Activated naive CD4-positive, alpha-beta T cell treated with Interleukin-2 at 50 U/mL for 16 hours (primary cell): ENCODE measurements around the gene TMEM271.
"Not testable (repeated sequence)": the region's sequence is repeated elsewhere in the genome, so short reads cannot be mapped to it uniquely, and the experiment has no call there.

Source experiments
- DNase-seq: peaks from one replicate; pipeline ENCODE4 v3.0.0-alpha.2; 2020

TMEM271 gene

GRCh38 chr4:609400-610050 lies 33.4 kb upstream of the TMEM271 start:
- no peak for DNase-seq

GRCh38 chr4:608236-608635 lies 32.1 kb upstream of the TMEM271 start:
- DNase-seq, result no peak

DNA sequence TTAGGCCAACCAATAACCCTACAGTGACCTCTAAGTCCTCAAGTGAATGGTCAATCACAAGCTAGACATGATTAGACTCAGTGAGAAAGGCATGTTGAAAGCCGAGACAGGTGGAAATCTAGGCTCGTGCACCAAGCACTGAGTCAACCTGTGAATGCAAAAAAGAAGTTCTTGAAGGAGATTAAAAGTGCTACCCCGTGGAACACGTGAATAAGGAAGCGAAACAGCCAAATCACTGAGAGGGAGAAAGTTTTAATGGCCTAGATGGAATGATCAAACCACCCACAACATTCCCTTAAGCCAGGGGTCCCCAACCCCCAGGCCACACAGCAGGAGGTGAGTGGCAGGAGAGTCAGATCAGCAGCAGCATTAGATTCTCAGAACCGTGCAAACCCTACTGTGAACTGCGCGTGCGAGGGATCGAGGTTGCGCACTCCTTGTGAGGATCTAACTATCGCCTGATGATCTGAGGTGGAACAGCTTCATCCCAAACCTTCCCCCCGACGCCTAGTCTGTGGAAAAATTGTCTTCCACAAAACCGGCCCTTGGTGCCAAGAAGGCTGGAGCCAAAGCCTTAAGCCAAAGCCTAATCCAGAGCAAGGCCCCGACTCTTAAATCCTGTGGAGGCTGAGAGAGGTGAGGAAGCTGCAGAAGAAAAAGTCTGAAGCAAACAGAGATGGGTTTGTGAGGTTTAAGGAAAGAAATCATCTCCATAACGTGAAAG lies 29.8 kb upstream of the TMEM271 start:
- DNase-seq, result no peak

DNA sequence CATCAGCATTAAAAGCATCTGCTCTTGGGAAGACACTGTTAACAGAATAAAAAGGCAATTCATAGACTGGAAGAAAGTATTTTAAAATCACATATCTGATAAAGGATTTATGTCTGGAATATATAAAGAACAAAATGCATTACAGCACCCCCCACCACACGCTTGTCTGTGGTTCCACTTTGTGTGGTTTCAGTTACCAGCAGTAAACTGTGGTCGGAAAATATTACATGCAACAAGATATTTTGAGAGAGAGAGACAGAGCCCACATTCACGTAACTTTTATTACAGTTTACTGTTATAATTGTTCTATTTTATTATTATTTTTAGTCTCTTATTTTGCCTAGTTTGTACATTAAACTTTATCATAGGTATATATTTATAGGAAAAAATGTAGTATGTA lies 28.0 kb upstream of the TMEM271 start:
- DNase-seq, result no peak

GRCh38 chr4:602559-602942 lies 26.5 kb upstream of the TMEM271 start:
- peak; percentile 56 for DNase-seq

DNA sequence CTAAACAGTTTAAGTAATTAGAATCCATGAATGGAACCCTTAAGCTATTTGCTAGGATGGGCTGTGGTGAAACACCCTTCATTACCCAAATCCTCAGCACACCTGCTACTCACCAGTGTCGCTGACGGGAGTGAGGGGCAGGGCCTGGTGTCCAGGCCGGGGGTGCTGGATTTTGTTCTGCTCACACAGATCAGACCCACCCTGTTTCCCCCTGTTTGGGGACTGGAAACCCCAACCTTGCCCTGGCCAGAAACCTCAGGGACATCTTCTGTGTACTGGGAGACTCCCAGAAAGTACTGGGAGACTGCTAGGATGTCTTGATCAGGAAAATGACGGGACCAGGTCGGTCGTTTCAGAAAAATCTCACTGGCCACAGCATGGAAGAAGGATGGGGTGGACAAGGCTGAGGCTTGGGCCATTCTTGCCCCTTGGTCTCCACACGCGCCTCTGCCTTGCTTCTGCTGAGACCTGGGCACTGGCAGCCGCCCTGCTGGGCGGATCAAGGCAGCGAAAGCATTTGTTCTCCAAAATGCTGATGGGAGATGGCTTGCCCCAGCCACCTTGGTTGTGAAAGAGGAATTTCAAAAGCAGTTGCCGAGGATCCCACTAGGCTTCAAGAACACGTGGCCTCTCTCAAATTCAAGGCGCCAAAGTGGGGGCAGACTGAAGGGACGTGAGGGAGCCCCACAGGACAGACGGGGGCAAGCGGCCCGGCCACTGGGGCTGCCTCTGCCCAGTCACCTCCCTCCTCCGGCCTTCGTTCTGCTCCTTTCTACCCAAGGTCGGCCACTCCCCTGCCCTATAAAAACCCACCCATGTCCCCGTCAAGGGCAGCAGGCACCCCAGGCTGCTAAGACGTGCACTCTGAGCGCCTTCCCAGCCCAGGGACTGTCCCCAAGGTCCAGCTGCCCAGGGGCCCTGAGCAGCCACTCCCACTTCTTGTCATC lies 25.8 kb upstream of the TMEM271 start:
- DNase-seq, result no peak

DNA sequence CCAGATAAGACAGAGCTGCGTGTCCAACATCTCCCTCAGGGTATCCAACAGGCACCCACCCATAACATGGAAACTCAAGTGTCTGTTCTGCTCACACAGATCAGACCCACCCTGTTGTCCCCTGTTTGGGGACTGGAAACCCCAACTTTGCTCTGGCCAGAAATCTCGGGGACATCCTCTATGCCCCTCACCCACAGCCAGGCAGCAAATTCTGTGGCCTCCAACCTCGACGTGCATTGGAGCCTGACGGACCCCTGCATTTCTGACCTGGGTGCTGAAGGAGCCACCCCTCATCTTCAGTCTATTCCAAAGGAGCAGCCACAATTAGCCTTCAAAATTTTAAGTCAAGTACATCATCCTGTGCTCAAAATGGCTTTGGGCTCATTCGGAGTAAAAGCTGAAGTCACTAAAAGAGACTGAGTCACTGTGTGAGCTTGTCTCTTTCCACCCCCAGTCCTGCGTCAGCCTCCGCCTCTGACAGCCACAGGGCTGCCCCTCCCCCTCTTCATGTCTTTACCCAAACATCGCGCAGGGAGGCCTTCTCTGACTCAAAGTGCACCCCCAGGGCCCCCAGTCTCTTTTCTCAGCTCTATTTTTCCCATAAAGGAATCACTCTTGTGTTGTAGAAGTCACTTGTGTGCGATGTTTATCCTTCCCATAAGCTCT lies 24.9 kb upstream of the TMEM271 start:
- DNase-seq, result peak; percentile 31

DNA sequence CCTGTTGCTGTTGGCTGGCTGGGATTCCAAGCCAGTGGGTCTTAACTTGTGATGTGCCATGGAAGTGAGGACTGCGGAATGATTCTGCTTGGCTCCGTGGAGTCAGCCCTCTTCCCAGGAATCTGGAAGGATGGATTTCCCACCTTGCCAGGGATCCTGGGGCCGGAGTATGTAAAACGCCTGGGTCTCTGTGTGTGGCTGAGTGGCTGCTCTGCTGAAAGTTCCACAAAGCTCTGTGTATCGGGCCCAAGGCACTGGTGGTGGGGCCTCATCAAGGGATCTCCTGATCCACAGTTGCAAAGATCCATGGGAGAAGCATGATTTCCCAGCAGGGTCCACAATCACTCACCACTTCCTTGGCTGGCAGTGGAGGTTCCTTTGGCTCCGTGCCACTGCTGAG lies 24.1 kb upstream of the TMEM271 start:
- no peak for DNase-seq

DNA sequence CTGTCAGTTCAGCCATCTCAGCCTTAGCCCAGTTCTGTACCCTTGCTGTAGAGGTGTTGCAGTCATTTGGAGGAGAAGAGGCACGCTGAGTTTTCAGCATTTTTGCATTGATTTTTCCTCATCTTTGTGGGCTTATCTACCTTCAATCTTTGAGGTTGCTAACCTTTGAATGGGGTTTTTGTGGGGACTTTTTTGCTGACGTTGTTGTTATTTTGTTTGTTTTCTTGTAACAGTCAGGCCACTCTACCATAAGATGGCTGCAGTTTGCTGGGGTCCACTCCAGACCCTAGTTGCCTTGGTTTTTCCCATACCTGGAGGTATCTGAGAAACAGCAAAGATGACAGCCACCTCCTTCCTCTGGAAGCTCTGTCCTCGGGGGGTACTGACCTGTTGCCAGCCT lies 22.8 kb upstream of the TMEM271 start:
- DNase-seq, result no peak

DNA sequence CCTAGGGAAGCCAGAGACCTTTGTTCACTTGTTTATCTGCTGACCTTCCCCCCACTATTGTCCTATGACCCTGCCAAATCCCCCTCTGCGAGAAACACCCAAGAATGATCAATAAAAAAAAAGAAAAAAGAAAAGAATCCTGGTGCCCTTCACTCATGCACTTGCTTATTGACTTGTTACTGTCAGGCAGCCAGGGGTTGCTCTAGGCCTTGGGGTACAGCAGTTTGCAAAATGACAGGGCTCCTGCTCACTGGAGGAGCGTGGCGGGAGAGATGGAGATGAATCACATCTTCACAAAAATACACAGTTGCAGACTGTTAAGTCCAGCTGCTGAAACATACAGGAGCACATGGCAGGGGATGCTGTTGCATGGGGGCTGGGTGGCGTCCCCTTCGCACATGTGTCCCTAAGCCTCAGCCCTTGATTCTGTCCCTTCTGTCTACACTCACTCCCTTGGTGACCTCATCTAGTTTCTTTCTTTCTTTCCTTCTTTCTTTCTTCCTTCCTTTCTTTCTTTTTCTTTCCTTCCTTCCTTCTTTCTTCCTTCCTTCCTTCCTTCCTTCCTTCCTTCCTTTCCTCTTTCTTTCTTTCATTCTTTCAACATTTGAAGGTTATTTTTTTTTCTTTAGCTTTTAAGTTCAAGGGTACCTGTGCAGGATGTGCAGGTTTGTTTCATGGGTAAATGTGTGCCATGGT lies 16.9 kb upstream of the TMEM271 start:
- DNase-seq, result no peak

GRCh38 chr4:592178-592577 lies 16.1 kb upstream of the TMEM271 start:
- not testable (repeated sequence) for DNase-seq

GRCh38 chr4:590313-590841 lies 14.3 kb upstream of the TMEM271 start:
- DNase-seq, result no peak

- no peak for DNase-seq
Measured at GRCh38 chr4:589219-589963, 13.3 kb upstream of the TMEM271 start.

- DNase-seq, result no peak
Measured at GRCh38 chr4:588351-588849, 12.3 kb upstream of the TMEM271 start.

- DNase-seq, result no peak
Measured at GRCh38 chr4:587671-588350, 11.7 kb upstream of the TMEM271 start.

GRCh38 chr4:583820-584219 lies 7.7 kb upstream of the TMEM271 start:
- no peak for DNase-seq

- no peak for DNase-seq
Measured at GRCh38 chr4:581753-582361, 5.8 kb upstream of the TMEM271 start.

- no peak for DNase-seq
Measured at GRCh38 chr4:581181-581580, 5.1 kb upstream of the TMEM271 start.

DNA sequence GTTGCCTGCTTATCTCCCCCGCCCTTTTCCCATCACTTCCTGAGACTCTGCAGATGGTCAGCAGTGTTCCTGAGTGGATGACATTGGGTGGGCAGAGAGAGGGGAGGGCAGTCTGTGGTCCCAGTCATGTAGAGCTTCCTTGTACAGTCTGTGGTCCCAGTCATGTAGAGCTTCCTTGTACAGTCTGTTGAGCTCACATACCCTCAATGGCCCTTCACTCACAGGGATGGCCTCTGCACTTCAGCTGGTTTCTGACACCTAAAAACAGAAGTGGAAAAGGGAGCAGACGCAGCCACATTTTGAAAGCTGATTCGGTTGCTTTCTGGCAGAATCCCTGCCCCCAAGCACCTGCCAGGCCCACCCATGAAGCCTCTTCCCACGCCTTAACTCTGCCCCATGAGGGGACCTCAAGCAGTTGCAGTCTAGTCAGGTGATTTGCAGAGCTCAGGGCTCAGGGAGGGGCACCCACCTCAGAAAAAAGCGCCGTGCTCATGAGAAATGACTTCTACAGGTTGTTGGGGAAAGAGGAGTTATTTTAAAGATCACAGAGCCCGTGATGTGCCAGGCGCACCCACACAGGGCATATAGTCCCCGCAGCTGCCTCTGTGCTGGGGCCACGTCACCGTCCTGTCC lies 3.6 kb upstream of the TMEM271 start:
- DNase-seq, result no peak
